ENCODE measurements around the gene SLC25A42.
A peak's percentile ranks its signal among the peaks of the same experiment; 100 is the strongest.

Gene SLC25A42

GRCh38 chr19:19050731-19051130 lies 13.1 kb upstream of the SLC25A42 start:
- H3K4me3 ChIP-seq (ENCODE audit: low read depth, low read length) = no peak overlapping the region
- no peak for TF ChIP-seq CTCF (IDR thresholded peaks at IDR 0.05; ENCODE audit: control insufficient read depth, extremely low read depth, insufficient read depth)

GRCh38 chr19:19051478-19052213 lies 12.1 kb upstream of the SLC25A42 start:
- DNase-seq (ENCODE audit: low read depth) = no peak
- TF ChIP-seq CTCF (IDR thresholded peaks at IDR 0.05; ENCODE audit: control insufficient read depth, extremely low read depth, insufficient read depth) = no peak

More at GRCh38 chr19:19050731-19051130, 13.1 kb upstream of the SLC25A42 start:
- no peak for DNase-seq (ENCODE audit: low read depth)

DNA sequence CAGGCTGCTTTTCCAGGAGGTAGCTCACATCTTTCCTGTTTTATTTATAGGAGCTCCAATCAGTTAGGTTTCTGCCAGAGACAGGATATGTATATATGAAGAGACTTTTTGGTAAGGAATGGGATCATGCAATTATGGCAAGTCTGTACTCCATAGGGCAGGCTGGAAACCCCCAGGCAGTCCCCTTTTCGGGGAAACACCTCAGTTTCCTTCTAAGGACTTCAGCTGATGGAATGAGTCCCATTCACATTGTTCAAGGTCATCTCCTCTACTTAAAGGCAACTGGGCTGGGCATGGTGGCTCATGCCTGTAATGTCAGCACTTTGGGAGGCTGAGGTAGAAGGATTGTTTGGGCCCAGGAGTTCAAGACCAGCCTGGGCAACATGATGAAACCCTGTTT lies 10.9 kb upstream of the SLC25A42 start:
- H3K4me3 ChIP-seq (ENCODE audit: low read depth, low read length) = no peak overlapping the region
- TF ChIP-seq CTCF (IDR thresholded peaks at IDR 0.05; ENCODE audit: control insufficient read depth, extremely low read depth, insufficient read depth) = no peak
- no peak for DNase-seq (ENCODE audit: low read depth)

More at GRCh38 chr19:19051478-19052213, 12.1 kb upstream of the SLC25A42 start:
- H3K4me3 ChIP-seq (ENCODE audit: low read depth, low read length) = no peak overlapping the region

DNA sequence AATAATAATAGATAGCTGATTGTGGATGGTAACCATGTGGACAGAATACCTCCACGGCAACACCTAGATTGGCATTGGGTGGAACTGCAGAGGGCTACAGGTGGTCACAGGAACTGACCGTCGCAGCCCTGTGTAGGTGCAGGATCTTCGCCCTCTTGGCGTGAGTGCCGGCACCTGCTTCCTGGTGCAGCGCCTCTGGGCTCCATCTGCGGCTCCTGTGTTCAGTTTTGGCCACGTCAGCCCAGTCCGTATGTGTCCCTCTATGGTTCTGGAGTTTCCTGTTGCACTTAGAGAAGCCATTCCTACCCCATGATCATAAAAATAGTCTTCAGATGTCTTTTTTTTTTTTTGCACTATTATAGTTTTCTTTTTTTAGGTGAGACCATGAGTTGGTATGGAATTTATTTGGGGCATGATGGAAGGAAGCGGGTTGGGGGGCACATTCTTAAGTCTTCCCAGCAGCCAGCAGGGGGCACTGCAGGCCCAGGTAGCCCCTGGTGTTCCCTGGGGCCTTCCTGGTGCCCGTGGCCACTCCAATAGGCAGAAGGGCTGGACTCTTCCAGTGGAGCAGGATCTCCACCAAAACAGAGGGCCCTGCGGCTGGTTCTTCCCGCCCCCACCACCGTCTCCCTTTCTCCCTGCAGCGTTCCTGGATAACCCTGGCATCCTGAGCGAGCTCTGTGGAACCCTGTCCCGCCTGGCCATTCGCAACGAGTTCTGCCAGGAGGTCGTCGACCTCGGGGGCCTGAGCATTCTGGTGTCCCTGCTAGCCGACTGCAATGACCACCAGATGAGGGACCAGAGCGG lies 10.1 kb upstream of the SLC25A42 start:
- H3K4me3 ChIP-seq (ENCODE audit: low read depth, low read length) = no peak overlapping the region
- TF ChIP-seq CTCF (IDR thresholded peaks at IDR 0.05; ENCODE audit: control insufficient read depth, extremely low read depth, insufficient read depth) = peak; percentile 60
- no peak for DNase-seq (ENCODE audit: low read depth)

- no peak for TF ChIP-seq CTCF (IDR thresholded peaks at IDR 0.05; ENCODE audit: control insufficient read depth, extremely low read depth, insufficient read depth)
- no peak overlapping the region for H3K4me3 ChIP-seq (ENCODE audit: low read depth, low read length)
- no peak for DNase-seq (ENCODE audit: low read depth)
Measured at GRCh38 chr19:19054315-19054938, 9.4 kb upstream of the SLC25A42 start.

GRCh38 chr19:19054939-19055440 lies 8.8 kb upstream of the SLC25A42 start:
- no peak overlapping the region for H3K4me3 ChIP-seq (ENCODE audit: low read depth, low read length)
- TF ChIP-seq CTCF (IDR thresholded peaks at IDR 0.05; ENCODE audit: control insufficient read depth, extremely low read depth, insufficient read depth) = no peak
- no peak for DNase-seq (ENCODE audit: low read depth)

All from LNCaP clone FGC (cell line).